OCI-LY1 (cell line): Measurements from ENCODE around the gene ACSL4.

Experiments
- H2AFZ ChIP-seq: fragments of 200-600 bp; sonication (generic), shearing (Covaris generic); 2 replicates; pipeline ENCODE4 v1.6.0; 2014; ENCODE audit warnings: antibody characterized with exemption, mild to moderate bottlenecking, low read length
- H3F3A ChIP-seq: fragments of 200-600 bp; sonication (generic), shearing (Covaris generic); 2 replicates; pipeline ENCODE4 v1.6.0; 2014; ENCODE audit warnings: mild to moderate bottlenecking, antibody characterized with exemption, low read length, moderate library complexity; ENCODE audit not compliant: insufficient read depth
- H3K27ac ChIP-seq: fragments of 200-600 bp; sonication (generic); 2 replicates; pipeline ENCODE4 v1.5.1; 2014; ENCODE audit warnings: low read length, mixed run types, mild to moderate bottlenecking, low read depth; ENCODE audit not compliant: poor library complexity, severe bottlenecking
- H3K27me3 ChIP-seq: fragments of 200-600 bp; sonication (generic); 2 replicates; pipeline ENCODE4 v1.6.0; 2014; ENCODE audit warnings: antibody characterized with exemption, mild to moderate bottlenecking, low read length, moderate library complexity; ENCODE audit not compliant: insufficient read depth
- H3K36me3 ChIP-seq: fragments of 200-600 bp; sonication (generic); 2 replicates; pipeline ENCODE4 v1.6.1; 2014; ENCODE audit warnings: mild to moderate bottlenecking, antibody characterized with exemption, low read length, moderate library complexity, mixed read lengths; ENCODE audit not compliant: insufficient read depth
- H3K4me1 ChIP-seq: fragments of 200-600 bp; sonication (generic); 2 replicates; pipeline ENCODE4 v1.5.1; 2014; ENCODE audit warnings: mild to moderate bottlenecking, low read length, moderate library complexity; ENCODE audit not compliant: insufficient read depth, severe bottlenecking
- H3K4me2 ChIP-seq: fragments of 200-600 bp; sonication (generic), shearing (Covaris generic); 2 replicates; pipeline ENCODE4 v1.6.1; 2014; ENCODE audit warnings: low read length
- H3K4me3 ChIP-seq: fragments of 200-600 bp; sonication (generic); 2 replicates; pipeline ENCODE4 v1.5.1; 2014; ENCODE audit warnings: low read length, low read depth, mild to moderate bottlenecking, mixed read lengths; ENCODE audit not compliant: poor library complexity, severe bottlenecking
- H3K79me2 ChIP-seq: fragments of 200-600 bp; shearing (Covaris generic); 2 replicates; pipeline ENCODE4 v1.6.1; 2016; ENCODE audit warnings: mixed run types, low read length, mixed read lengths; ENCODE audit not compliant: insufficient read depth
- H3K9ac ChIP-seq: fragments of 200-600 bp; sonication (generic), shearing (Covaris generic); 2 replicates; pipeline ENCODE4 v1.6.1; 2014; ENCODE audit warnings: mild to moderate bottlenecking, low read length, mixed read lengths
- H3K9me2 ChIP-seq: fragments of 200-600 bp; sonication (generic), shearing (Covaris generic); 2 replicates; pipeline ENCODE4 v1.6.1; 2014; ENCODE audit warnings: low read depth, mild to moderate bottlenecking, low read length, mixed read lengths
- H3K9me3 ChIP-seq: fragments of 200-600 bp; shearing (Covaris generic); 2 replicates; pipeline ENCODE4 v1.6.1; 2014; ENCODE audit warnings: low read length, mixed read lengths
- H4K20me1 ChIP-seq: fragments of 200-600 bp; sonication (generic), shearing (Covaris generic); 2 replicates; pipeline ENCODE4 v1.6.0; 2016; ENCODE audit warnings: mild to moderate bottlenecking, low read length; ENCODE audit not compliant: insufficient read depth
- EZH2 ChIP-seq: fragments of 200-600 bp; sonication (generic), shearing (Covaris generic); IDR thresholded peaks from 2 replicates; pipeline ENCODE4 v1.8.0; 2017; ENCODE audit warnings: borderline replicate concordance, mixed run types, mild to moderate bottlenecking, antibody characterized with exemption, low read length, moderate library complexity, mixed read lengths
- TF ChIP-seq, protein P1 (sequence below): fragments of 200-600 bp; sonication (generic), shearing (Covaris generic); IDR thresholded peaks from 2 replicates; pipeline ENCODE4 v1.5.1; 2017; ENCODE audit warnings: mild to moderate bottlenecking, antibody characterized with exemption, low read length, moderate library complexity, mixed read lengths

ACSL4 gene

GRCh38 chrX:109776432-109776831 is 43.4 kb upstream of the ACSL4 start:
- no peak overlapping the region for H3K4me2 ChIP-seq
- H4K20me1 ChIP-seq = no peaks in the 10 kb centered on the region
- no peaks in the 10 kb centered on the region for H3K36me3 ChIP-seq
- no peaks in the 10 kb centered on the region for H3K4me1 ChIP-seq
- H3K27ac ChIP-seq = no peak overlapping the region
- no peaks in the 10 kb centered on the region for H3K9me2 ChIP-seq
- H3K27me3 ChIP-seq = no peaks in the 10 kb centered on the region
- no peaks in the 10 kb centered on the region for H3K9me3 ChIP-seq
- no peaks in the 10 kb centered on the region for H3F3A ChIP-seq
- TF ChIP-seq EZH2 = no peak
- TF ChIP-seq, protein P1, sequence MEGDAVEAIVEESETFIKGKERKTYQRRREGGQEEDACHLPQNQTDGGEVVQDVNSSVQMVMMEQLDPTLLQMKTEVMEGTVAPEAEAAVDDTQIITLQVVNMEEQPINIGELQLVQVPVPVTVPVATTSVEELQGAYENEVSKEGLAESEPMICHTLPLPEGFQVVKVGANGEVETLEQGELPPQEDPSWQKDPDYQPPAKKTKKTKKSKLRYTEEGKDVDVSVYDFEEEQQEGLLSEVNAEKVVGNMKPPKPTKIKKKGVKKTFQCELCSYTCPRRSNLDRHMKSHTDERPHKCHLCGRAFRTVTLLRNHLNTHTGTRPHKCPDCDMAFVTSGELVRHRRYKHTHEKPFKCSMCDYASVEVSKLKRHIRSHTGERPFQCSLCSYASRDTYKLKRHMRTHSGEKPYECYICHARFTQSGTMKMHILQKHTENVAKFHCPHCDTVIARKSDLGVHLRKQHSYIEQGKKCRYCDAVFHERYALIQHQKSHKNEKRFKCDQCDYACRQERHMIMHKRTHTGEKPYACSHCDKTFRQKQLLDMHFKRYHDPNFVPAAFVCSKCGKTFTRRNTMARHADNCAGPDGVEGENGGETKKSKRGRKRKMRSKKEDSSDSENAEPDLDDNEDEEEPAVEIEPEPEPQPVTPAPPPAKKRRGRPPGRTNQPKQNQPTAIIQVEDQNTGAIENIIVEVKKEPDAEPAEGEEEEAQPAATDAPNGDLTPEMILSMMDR = no peak
- H2AFZ ChIP-seq = no peak overlapping the region
- H3K79me2 ChIP-seq = no peaks in the 10 kb centered on the region
- H3K4me3 ChIP-seq = no peak overlapping the region
- H3K9ac ChIP-seq = no peak overlapping the region

- no peak overlapping the region for H3K9ac ChIP-seq
- H3K79me2 ChIP-seq = no peaks in the 10 kb centered on the region
- no peaks in the 10 kb centered on the region for H3K9me2 ChIP-seq
- H2AFZ ChIP-seq = no peak overlapping the region
- no peak for TF ChIP-seq EZH2
- TF ChIP-seq, protein P1 = no peak
- H3F3A ChIP-seq = no peaks in the 10 kb centered on the region
- H3K27ac ChIP-seq = no peak overlapping the region
- no peaks in the 10 kb centered on the region for H3K4me1 ChIP-seq
- no peaks in the 10 kb centered on the region for H3K9me3 ChIP-seq
- H4K20me1 ChIP-seq = no peaks in the 10 kb centered on the region
- no peak overlapping the region for H3K4me3 ChIP-seq
- no peaks in the 10 kb centered on the region for H3K36me3 ChIP-seq
- H3K27me3 ChIP-seq = no peaks in the 10 kb centered on the region
- H3K4me2 ChIP-seq = no peak overlapping the region
Observed at GRCh38 chrX:109775386-109775785, 42.3 kb upstream of the ACSL4 start.

DNA sequence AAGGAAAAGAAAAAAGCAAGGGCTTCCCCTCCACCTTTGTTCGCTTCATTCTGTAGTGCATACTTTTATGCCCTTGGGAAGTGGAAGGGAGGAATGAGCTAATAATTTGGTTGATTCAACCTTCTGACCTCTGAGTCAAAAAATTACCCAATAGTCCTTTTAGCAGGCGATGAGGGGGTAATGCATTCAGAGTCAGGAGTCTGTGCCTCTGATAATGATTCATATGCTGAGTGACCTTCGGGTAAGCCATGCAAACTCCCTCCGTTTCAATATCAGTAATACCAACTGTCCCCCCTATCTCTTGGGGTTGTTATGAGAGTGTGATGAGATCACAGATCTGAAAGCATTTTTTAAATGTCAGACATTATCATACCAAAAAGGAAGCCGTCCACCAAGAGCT is 41.6 kb upstream of the ACSL4 start:
- Histone ChIP-seq H3K36me3 (no peaks in the 10 kb centered on the region), H3K27me3 (no peaks in the 10 kb centered on the region), H4K20me1 (no peaks in the 10 kb centered on the region), H3K27ac (no peak overlapping the region), H3K4me1 (no peaks in the 10 kb centered on the region), H3K9me2 (no peaks in the 10 kb centered on the region), H2AFZ (no peak overlapping the region), H3K4me2 (no peak overlapping the region), H3F3A (no peaks in the 10 kb centered on the region), H3K79me2 (no peaks in the 10 kb centered on the region), H3K4me3 (no peak overlapping the region), H3K9me3 (no peaks in the 10 kb centered on the region), H3K9ac (no peak overlapping the region)
- TF ChIP-seq, protein P1 = no peak
- no peak for TF ChIP-seq EZH2
